NCI-H774 (cell line): Measurements from ENCODE around the gene SLAMF9.

Source experiments
- DNase-seq: peaks from one replicate; lab custom pipeline; 2025; lab: John Stamatoyannopoulos, UW

The SLAMF9 gene

DNA sequence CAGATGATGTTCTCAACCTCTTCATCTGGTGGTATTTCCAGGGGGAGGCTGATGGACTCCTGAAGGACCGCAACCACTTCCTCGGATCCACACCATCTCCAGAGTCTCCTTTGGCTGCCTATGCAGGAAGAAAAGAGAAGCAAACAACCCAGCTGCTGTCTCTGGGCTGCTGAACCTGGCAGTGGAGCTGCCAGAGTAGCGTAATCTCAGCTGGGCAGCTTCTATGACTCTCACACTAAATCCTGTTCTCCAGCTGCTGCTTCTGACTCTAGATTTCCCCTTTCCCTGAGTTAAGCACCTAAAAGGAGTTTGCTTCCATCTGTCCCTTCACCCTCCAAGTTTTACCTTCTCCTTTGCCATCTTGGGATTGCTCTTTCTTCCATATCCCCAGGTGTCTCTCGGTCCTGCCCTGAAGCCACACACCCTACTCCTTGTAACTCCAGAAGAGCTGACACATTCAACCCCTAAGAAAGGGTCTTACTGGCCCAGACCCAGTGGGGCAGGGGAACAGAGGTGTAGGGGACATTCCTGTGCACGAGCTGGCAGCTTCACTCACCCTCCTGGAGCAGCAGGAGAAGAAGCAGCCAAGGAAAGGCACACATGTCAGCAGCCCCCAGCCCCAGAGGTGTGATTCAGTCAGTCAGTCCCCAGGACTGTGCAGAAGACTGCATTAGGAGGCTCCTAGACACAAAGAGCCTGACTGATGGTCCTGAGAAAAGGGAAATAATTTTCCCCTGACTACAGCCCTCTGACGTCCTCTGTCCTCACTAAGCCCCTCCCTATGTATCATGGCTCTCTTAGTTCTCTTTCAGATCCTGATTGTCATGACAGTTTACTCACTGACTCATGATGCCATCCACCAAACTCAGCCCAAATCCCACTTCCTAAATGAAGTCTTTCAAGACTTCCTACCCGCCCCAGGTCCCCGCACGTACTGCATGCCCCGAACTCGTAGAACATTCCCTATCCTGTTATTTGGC, at the start of gene SLAMF9:
TSS of gene SLAMF9 (minus strand) at position 702 of the 980 bp plus-strand sequence. CDS start at position 602, 100 bp downstream.
- no peak for DNase-seq

DNA sequence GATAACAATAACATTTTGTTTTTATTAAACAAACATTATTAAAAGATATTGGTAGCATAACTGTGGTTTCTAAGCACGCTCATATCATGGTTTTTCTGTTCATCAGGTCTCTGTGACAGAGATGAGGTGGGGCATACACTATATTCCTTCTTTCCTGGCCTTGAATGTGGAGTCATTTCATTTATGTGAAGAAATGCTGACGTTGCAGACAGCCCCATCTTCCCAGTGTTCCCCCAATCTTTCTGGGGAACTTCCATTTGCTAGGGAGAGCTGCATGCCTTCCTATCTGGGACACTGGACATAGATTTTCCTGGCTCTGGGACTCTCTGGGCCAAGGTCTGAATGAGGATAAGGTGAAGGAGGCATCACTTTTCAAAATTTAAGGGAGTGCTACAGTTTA, 47.4 kb upstream of the SLAMF9 start:
- no peak for DNase-seq

DNA sequence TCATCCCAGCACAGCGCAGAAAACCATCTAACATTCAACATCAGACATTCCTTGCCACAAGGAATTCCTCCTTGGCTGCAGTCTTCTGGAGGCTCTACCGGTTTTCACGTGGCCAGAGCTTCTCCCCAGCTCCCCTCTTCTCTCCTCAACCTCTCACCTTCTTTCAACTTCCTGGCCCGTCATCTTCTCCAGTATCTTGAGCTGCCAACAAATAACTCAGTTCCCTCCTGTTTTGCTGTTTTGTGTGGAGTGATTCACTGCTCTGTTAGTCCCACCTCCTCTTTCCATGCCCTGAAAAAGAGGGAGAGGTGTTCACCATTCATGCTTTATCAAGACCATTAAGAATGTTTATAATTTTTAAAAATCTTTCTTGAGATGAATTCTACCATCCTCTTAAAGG, 45.2 kb upstream of the SLAMF9 start:
- DNase-seq, result no peak

DNA sequence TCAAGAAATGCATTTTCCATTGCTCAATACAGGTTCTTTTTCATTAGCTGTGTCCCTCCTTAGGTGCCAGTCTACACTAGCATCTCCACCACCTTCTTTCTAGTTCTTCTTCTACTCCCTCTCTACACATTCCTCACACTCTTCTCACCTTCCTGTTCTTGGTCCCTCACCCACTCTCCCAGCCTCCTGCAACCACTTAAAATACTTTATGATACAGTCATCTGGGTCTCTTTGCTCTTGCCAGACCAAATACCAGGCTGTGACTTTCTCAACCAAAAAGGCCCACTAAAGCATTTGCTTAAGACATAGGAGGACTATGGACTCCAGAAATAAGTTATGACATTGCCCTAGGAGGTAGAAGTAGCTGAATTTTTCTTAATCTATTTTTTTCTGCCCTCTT, 42.6 kb upstream of the SLAMF9 start:
- DNase-seq, result no peak

DNA sequence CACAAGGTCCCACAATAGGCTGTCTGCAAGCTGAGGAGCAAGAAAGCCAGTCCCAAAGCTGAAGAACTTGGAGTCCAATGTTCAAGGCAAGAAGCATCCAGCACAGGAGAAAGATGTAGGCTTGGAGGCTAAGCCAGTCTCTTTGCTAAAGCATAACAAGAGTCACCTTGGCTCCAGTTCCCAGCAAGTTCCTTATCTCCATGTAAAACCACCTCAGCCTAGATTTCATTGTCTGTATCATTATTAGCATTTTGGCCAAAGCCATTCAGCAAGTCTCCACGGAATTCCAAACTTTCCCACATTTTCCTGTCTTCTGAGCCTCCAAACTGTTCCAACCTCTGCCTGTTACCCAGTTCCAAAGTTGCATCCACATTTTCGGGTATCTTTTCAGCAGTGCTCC, 40.9 kb upstream of the SLAMF9 start:
- no peak for DNase-seq

DNA sequence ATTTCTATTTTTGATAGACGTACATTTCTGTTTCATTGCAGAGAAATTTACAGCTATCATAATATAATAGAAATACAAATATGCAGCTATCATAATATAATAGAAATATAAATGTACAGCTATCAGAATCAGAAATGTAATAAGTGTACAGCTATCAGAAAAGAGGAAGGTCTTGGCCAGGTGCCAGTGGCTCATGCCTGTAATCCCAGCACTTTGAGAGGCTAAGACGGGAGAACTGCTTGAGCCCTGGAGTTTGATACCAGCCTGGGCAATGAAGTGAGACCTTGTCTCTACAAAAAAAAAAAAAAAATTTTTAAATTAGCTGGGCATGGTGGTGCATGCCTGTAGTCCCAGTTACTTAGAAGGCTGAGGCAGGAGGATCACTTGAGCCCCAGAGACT, 39.9 kb upstream of the SLAMF9 start:
- DNase-seq, result no peak

DNA sequence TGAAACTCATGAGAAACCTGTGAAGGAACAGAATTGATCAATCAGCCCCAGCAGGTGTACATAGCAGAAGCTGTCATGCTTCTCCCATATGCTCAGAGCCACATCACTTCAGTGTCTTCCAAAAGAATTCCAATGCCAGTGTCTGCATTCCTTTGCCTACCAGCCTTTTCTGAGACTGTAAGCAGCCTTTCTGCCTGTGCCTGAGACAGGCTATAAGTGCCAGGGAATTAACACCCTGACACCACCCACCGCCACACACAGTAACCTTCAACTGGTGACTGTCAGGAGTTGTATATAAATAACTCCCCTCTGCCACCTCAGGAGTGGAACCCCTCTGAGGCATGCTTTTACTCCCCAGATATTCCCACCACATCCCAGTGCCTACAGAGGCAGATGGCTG, 38.1 kb upstream of the SLAMF9 start:
- no peak for DNase-seq

DNA sequence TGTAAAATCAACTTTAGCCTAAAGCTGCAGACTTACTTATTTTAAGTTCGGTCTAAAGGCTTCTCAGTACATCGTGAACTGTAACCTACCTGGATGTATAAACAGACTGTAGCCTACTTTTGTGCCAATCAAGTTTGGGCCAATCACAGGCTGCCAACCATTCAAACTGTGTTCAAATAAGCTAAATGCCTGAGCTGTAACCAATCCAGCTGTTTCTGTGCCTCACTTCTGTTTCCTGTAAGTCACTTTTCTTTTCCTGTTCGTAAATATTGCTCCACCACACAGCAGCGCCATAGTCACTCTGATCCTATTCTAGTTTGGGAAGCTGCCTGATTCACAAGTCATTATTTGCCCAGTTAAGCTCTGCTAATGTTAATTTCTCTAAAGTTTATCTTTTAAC, 37.5 kb upstream of the SLAMF9 start:
- no peak for DNase-seq

DNA sequence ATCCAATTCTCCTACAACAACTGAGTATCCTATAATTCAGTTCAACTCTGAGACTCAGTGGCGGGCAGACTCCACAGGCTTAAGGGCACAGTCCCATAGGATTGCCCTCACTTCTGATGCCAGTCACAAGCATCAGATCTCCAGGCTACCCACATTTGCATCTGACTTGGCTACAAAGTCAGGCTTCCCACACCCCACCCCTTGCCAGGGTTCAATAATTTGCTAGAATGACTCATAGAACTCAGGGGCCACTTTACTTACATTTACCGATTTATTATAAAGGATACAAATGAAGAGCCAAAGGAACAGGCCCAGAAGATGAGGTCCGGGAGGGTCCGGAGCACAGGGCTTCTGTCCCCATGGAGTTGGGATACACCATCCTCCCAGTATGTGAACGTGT, 36.0 kb upstream of the SLAMF9 start:
- no peak for DNase-seq

DNA sequence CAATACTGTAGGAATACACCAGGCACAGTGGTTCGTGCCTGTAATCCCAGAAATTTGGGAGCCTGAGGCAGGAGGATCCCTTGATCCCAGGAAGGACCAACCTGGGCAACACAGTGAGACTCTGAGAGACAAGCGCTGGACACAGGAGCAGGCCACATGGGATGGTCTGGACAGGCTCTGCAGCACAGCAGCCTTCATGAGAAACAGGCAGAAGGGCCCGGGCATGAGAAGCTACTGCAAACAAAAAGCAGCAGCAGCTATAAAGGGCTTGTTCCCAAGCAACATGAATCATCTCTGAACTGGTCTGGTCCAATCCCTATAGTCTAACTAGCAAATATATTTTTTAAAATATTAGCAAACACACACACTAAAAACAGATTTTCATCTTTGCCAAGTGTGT, 35.5 kb upstream of the SLAMF9 start:
- no peak for DNase-seq

DNA sequence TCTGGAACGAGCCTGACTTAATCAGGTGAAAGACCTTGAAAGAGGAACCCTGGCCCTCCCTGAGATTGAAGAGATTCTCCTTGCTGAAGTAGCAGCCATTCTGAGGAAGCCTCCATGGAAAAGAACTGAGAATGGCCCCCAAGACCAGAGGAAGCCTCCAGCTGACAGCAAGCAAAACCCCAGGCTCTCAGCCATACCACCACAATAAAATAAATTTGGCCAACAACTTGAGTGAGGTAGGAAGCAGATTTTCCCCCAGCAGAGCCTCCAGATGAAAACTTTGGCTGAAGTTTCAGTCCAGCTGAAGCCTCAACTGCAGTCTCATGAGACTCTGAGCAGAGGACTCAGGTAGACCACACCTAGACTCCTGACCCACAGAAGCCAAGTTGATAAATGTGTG, 34.0 kb upstream of the SLAMF9 start:
- no peak for DNase-seq

DNA sequence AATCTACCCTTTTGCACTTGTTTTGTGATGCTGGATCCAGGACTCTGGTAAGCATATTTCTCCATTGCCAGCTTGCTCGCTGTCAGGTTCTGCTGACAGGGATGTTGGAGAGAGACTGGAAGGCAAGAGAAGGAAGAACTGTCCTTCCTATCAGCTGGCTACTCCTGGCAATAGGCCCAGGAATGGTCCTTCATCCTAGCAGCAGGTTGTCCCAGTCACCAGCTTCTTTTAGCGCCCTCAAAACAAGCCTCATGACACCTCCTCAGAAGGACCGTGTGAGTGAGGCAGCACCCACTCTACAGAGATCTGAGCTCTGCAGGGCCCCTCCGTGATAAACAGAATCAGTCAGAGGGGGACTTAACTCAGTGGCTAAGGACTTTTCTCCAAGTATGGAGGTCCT, 33.1 kb upstream of the SLAMF9 start:
- DNase-seq, result no peak

DNA sequence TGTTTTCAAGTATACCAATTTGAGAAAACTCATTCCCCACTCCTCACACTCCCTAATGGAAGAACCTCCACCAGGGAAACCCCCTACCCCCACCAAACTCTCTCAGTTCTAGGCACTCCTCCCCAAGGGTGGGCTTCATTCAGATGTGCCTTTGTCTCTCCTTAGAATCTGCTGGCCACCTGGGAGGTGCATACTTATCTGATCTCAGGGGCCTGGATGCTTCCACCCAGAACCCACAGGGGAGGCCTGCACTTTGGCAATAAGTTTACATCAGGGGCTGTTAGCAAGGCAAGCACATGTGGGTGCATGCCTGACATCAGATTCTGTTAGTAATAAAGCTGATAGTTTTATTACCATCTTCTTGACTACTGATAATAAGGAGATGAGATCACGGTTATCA, 32.5 kb upstream of the SLAMF9 start:
- no peak for DNase-seq

DNA sequence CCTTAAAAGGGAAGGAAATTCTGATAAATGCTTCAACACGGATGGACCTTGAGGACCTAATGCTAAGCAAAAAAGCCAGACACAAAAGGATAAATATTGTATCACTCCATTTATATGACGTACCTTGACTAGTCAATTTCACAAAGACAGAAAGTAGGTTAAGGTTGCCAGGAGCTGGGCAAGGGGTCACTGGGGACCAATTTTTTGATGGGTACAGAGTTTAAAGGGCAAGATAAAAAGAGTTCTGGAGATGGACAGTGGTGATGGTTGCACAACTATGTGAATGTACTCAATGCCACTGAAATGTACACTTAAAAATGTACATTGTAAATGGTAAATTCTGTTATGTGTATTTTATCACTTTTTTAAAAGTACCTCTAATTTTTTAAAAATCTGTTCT, 32.1 kb upstream of the SLAMF9 start:
- DNase-seq, result no peak

DNA sequence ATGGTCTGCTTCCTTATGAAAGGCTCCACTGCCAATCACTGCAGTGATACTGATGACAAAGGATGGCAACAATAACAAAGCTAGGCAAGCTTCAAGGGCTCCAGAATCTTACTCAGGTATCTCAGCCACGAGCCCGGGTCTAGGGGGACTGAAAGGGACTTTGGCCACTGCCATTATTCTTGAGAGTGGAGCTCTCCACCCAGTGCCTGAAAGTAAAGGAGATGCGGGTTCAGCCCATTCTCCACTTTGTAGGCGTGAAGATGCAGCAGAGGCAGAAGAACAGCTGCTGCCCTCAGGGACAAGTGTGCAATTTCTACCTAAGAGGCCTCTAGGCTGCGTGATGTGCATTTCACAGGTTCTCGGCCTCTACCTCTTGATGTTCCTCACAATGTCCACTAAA, 31.4 kb upstream of the SLAMF9 start:
- no peak for DNase-seq

DNA sequence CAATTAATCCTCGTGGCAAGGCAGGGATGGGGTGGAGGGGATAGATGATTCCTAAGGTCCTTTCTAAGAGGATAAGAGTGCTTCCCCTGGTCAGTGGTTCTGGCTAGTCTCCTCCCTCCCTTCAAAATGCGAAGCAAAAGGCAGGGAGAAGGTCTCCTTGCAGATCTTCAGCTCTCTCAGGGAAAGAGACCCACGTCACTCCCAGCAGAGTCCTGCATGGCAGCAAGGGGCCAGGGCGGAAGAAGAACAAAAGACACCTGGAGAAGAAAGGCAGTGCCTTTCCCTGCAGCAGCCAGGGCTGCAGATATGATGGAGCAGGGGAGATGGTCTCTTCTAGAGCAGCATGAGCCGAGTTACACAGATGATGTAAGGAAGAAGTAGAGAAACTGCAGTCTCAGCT, 29.6 kb upstream of the SLAMF9 start:
- no peak for DNase-seq

DNA sequence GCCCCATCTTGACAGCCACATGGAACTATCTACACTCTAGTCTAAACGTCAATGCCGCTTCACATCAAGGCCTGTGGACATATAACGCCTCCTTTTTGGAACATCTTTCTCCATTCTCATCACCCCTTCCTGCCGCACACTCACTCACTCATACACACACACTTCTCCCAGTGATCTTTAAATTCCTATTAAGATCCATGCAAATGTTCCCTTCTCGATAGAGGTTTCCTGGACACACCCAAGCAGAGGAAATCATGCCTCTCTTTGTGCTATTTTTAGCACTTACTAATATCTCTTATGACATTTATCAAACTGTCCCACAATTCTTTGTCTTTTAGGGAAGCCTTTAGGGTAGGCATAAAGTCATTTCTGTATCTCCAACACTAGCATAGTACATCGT, 28.2 kb upstream of the SLAMF9 start:
- DNase-seq, result no peak

DNA sequence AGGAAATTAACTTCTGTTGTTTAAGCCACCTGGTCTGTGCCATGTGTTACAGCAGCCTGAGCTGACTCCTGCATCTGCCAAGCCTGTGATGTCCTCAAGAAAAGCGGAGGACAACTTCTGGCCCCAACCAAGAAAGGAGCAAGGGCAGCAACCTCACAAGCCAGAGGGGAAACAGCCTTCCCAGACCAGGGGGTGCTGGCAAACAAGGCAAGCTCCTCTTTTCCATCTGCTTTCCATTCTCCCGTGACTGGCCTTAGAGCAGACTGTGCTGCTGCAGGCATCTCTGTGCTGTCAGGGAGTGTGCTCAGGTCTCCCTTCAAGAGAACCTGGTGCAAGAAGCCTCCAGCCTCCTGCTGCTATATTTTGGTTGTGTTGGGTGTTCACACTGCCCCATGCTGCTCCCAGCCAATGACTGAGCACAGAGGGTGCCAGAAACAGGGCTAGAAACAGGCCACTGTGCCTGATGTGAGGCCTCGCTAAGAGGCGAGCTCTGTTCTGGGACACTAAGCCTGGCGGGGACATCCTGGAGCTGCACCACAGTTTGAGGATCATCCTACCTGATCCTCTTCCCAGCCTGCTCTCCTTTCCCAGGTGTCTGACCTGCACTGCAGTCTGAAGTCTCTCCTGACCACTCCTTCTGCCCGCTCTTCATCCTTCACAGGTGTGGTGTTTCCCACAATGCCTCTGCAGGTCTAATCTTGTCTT, 27.5 kb upstream of the SLAMF9 start:
- no peak for DNase-seq

DNA sequence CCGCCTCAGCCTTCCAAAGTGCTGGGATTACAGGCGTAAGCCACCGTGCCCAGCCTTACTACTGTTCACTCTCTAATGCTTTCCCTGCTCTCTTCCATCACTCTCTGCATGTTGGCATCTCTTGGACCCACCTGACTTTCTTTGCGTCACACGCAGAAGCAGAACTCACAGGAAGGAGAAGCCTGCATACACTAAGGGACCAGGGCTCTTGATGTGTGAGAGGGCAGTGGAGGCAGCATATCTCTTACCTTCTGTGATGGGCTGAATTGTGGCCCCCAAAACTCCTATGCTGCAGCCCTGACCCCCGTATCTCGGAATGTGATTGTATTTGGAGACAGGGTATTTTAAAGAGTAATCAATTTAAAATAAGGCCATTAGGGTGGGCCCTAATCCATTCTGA, 26.7 kb upstream of the SLAMF9 start:
- DNase-seq, result no peak

DNA sequence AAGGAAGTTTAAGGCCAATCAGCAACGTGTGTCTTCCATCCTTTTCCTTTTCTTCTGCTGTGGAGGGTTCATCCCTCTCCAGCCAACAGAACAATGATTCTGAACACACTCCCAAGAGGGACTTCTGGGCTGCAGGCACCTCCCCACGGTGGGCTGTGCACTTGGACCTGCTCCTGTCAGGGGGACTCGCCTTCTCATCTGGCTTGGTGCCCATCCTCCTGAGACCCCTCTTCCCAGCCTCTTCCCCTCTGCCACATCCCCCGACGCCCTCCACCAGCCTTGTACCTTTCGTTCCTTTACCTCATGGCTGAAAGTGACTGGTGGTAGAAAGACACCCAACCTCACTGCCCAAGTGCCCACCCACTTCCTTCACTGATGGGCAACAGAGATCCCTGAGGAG, 26.0 kb upstream of the SLAMF9 start:
- no peak for DNase-seq

DNA sequence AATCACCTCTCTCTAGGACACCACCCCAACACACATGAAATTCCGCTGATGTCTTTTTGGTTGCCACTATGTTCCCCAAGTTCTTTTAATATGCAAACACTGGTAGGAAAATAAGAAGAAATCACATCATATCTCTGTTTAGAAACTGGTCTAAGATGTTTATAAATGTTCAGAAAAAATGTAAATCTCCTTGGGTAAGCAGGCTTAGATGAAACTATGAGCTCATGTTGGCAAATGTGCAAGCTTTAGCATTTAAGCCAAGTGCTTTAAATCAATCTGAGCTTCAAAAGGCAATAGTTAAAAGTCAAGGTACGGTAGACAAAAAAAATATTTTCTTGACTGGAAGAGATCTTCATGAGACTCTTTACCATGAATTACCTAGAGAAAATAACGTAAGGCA, 25.2 kb upstream of the SLAMF9 start:
- no peak for DNase-seq

DNA sequence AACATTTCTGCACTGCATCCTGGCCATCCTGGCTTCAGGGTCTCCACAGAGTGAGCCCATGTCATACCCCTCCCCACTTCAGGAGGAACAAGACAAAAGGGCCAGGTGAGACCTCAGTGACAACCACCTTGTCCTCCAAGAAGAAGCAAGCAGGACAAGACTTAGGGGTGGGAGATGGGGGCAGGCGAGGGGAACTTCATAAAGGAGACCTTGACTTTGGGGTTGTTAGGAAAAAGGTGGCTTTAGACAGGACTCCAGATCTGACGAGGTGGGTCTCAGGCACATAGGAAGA, 24.0 kb upstream of the SLAMF9 start:
- DNase-seq, result no peak

DNA sequence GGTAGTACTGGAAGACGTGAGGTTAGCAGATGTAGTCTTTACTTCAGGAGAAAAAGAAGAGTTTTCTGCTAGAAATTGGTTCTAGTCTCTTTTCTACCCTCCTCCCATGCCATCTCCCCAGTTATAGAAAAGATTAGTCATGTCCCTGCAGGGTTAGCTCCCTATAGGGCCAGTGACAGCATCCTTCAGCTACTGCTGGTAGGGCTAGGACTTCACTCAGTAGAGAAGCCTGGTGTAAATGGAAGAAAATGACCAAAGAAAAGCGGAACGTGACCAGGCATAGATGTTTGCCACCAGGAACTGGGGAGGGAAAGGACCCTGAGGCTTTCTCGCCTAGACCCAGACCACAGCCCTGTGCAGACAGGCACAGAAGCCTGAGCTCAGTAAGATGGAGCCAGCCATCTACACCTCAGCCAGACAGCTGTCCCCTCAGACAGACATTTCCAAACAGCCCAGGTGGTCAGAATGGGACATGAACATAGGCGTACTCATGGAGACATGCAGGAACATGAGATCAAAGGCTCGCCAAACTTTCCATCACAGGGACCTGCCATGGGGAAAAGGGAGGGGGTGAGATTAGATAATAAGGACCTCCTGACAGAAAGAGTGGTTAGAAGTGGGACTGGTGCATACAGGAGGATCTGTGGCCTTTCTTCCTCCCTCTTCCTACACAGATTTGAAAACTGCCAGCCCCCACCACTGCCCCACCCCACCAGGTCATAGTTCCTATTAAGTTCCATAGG, 23.5 kb upstream of the SLAMF9 start:
- no peak for DNase-seq
